IMR-90 (cell line): ENCODE data around the gene ENAM. TPM values are rescaled to one million over a fixed set of nuclear protein-coding genes. Genes with fewer than 3 reads are reported as not detected.
A peak's percentile ranks its signal among the peaks of the same experiment; 100 is the strongest.

Experiments
- ATAC-seq: fragments of 200-7000 bp; cut with Tn5 transposase; 2 replicates; pipeline ENCODE4 v1.9.1; 2020; ENCODE audit warnings: low read depth, mild to moderate bottlenecking, moderate library complexity
- BruUV-seq: library from RNA; stranded (reverse); fragments of 400-500 nt; replicated peaks from 2 replicates; lab custom pipeline; 2021; lab: Mats Ljungman, UMichigan
- CTCF ChIA-PET: fragments of 300-600 bp; formaldehyde crosslinking; extraction: SDS; loops from one replicate; lab custom pipeline; 2021; ENCODE audit warnings: antibody characterized with exemption; lab: Yijun Ruan, JAX
- POLR2A ChIA-PET: fragments of 300-600 bp; sonication (Branson Sonifier 250); formaldehyde crosslinking; loops from one replicate; lab custom pipeline; 2022; ENCODE audit warnings: antibody characterized with exemption; ENCODE audit not compliant: unreplicated experiment; lab: Charles Lee
- DNase-seq: peaks from one replicate; pipeline ENCODE4 v3.0.0; 2013
- H2AFZ ChIP-seq: replicated peaks from 2 replicates; pipeline ENCODE3; 2013; ENCODE audit warnings: low read length, mild to moderate bottlenecking; ENCODE audit not compliant: poor library complexity
- H2AK5ac ChIP-seq: 2 replicates; pipeline ENCODE4 v1.6.1; 2013; ENCODE audit warnings: low read depth, low read length, inconsistent platforms
- H2AK9ac ChIP-seq: replicated peaks from 2 replicates; pipeline ENCODE3; 2013; ENCODE audit warnings: mild to moderate bottlenecking, low read depth, low read length, moderate library complexity; ENCODE audit not compliant: poor library complexity
- H2BK120ac ChIP-seq: 2 replicates; pipeline ENCODE4 v1.6.1; 2013; ENCODE audit warnings: low read depth, low read length, inconsistent platforms
- H2BK15ac ChIP-seq: 3 replicates; pipeline ENCODE4 v1.6.1; 2013; ENCODE audit warnings: low read depth, low read length, inconsistent platforms
- H2BK20ac ChIP-seq: 2 replicates; pipeline ENCODE4 v1.6.1; 2013; ENCODE audit warnings: low read depth, mild to moderate bottlenecking, inconsistent platforms, low read length, moderate library complexity
- H2BK5ac ChIP-seq: 2 replicates; pipeline ENCODE4 v1.6.1; 2013; ENCODE audit warnings: mild to moderate bottlenecking, low read depth, low read length, inconsistent platforms; ENCODE audit not compliant: poor library complexity, severe bottlenecking
- H3K14ac ChIP-seq: replicated peaks from 2 replicates; pipeline ENCODE4 v1.6.1; 2013; ENCODE audit warnings: low read depth, low read length, inconsistent platforms
- H3K18ac ChIP-seq: 2 replicates; pipeline ENCODE4 v1.6.1; 2013; ENCODE audit warnings: low read depth, low read length, control low read depth
- H3K23ac ChIP-seq: 2 replicates; pipeline ENCODE4 v1.6.1; 2013; ENCODE audit warnings: low read depth, low read length, inconsistent platforms
- H3K27ac ChIP-seq: 2 replicates; pipeline ENCODE4 v1.5.1; 2013; ENCODE audit warnings: mild to moderate bottlenecking, control low read depth, low read length; ENCODE audit not compliant: insufficient read depth
- H3K27me3 ChIP-seq: 2 replicates; pipeline ENCODE4 v1.6.1; 2013; ENCODE audit warnings: low read length; ENCODE audit not compliant: control insufficient read depth, insufficient read depth
- H3K36me3 ChIP-seq: 2 replicates; pipeline ENCODE4 v1.6.1; 2013; ENCODE audit warnings: low read length, mixed read lengths; ENCODE audit not compliant: control insufficient read depth, insufficient read depth
- H3K4ac ChIP-seq: 2 replicates; pipeline ENCODE4 v1.6.1; 2013; ENCODE audit warnings: low read depth, low read length, inconsistent platforms
- H3K4me1 ChIP-seq: 2 replicates; pipeline ENCODE4 v1.6.1; 2013; ENCODE audit warnings: low read length, mixed read lengths; ENCODE audit not compliant: control insufficient read depth, insufficient read depth
- H3K4me2 ChIP-seq: 2 replicates; pipeline ENCODE4 v1.6.1; 2013; ENCODE audit warnings: low read depth, mild to moderate bottlenecking, control low read depth, low read length, moderate library complexity
- H3K4me3 ChIP-seq: 2 replicates; pipeline ENCODE4 v1.5.1; 2013; ENCODE audit warnings: low read depth, mild to moderate bottlenecking, control low read depth, low read length, moderate library complexity; ENCODE audit not compliant: insufficient read depth
- H3K56ac ChIP-seq: 2 replicates; pipeline ENCODE4 v1.6.1; 2013; ENCODE audit warnings: low read length, inconsistent platforms; ENCODE audit not compliant: insufficient read depth; ENCODE audit errors: extremely low read depth
- H3K79me1 ChIP-seq, 2 experiments: 2 replicates each; pipeline ENCODE4 v1.6.1; 2013; ENCODE audit warnings: low read length in 2 of 2, inconsistent platforms in 1 of 2, low read depth in 1 of 2
- H3K9ac ChIP-seq: 2 replicates; pipeline ENCODE4 v1.6.1; 2013; ENCODE audit warnings: low read depth, low read length, control low read depth
- H3K9me1 ChIP-seq: 2 replicates; pipeline ENCODE4 v1.6.1; 2013; ENCODE audit warnings: low read length, inconsistent platforms; ENCODE audit not compliant: insufficient read depth
- H3K9me3 ChIP-seq: 2 replicates; pipeline ENCODE4 v1.6.1; 2013; ENCODE audit warnings: low read length; ENCODE audit not compliant: control insufficient read depth, insufficient read depth
- H4K20me1 ChIP-seq: 2 replicates; pipeline ENCODE4 v1.6.1; 2013; ENCODE audit warnings: low read length, inconsistent platforms; ENCODE audit not compliant: insufficient read depth
- H4K5ac ChIP-seq: 2 replicates; pipeline ENCODE4 v1.6.1; 2013; ENCODE audit warnings: mild to moderate bottlenecking, low read depth, low read length, control low read depth
- H4K8ac ChIP-seq, 2 experiments: 2 replicates each; pipeline ENCODE4 v1.6.1; 2013; ENCODE audit warnings: low read depth in 2 of 2, low read length in 2 of 2, control low read depth in 1 of 2, inconsistent platforms in 1 of 2
- H4K91ac ChIP-seq: 2 replicates; pipeline ENCODE4 v1.6.1; 2013; ENCODE audit warnings: low read depth, low read length, inconsistent platforms; ENCODE audit not compliant: insufficient read depth
- BHLHE40 ChIP-seq: fragments of 150-350 bp; IDR thresholded peaks from 2 replicates; pipeline ENCODE4 v1.6.1; 2016; ENCODE audit warnings: mild to moderate bottlenecking, low read depth, low read length
- CEBPB ChIP-seq: IDR thresholded peaks from 2 replicates; pipeline ENCODE4 v1.6.1; 2012; ENCODE audit warnings: low read depth, low read length, improper control_type of control experiment
- CHD1 ChIP-seq: IDR thresholded peaks from 2 replicates; pipeline ENCODE4 v1.6.1; 2012; ENCODE audit warnings: low read depth, low read length, improper control_type of control experiment
- CTCF ChIP-seq: conservative IDR thresholded peaks from 2 replicates; pipeline ENCODE4 v1.5.1; 2012; ENCODE audit warnings: mild to moderate bottlenecking, low read depth, low read length, improper control_type of control experiment
- ELK1 ChIP-seq: fragments of 150-350 bp; IDR thresholded peaks from 2 replicates; pipeline ENCODE4 v1.6.1; 2016; ENCODE audit warnings: low read depth, mild to moderate bottlenecking, low read length, moderate library complexity, borderline replicate concordance
- MAFK ChIP-seq: IDR thresholded peaks from 2 replicates; pipeline ENCODE4 v1.6.1; 2012; ENCODE audit warnings: low read depth, low read length, improper control_type of control experiment
- MAZ ChIP-seq: IDR thresholded peaks from 2 replicates; pipeline ENCODE4 v1.6.1; 2012; ENCODE audit warnings: low read depth, mild to moderate bottlenecking, low read length, improper control_type of control experiment, moderate library complexity, borderline replicate concordance
- MXI1 ChIP-seq: IDR thresholded peaks from 2 replicates; pipeline ENCODE4 v1.6.1; 2012; ENCODE audit warnings: low read depth, mild to moderate bottlenecking, low read length, moderate library complexity, borderline replicate concordance
- POLR2A ChIP-seq: IDR thresholded peaks from 2 replicates; pipeline ENCODE4 v1.6.1; 2012; ENCODE audit warnings: mild to moderate bottlenecking, low read depth, low read length
- RAD21 ChIP-seq: IDR thresholded peaks from 2 replicates; pipeline ENCODE4 v1.6.1; 2012; ENCODE audit warnings: low read length, improper control_type of control experiment
- SMC3 ChIP-seq: fragments of 150-350 bp; IDR thresholded peaks from 2 replicates; pipeline ENCODE4 v1.6.1; 2016; ENCODE audit warnings: low read depth, mild to moderate bottlenecking, antibody characterized with exemption, low read length, moderate library complexity
- WGBS, 2 experiments: methylation state at CpG; one replicate each; pipeline versions ENCODE4 v1.1.5 to v1.1.7; 2013; ENCODE audit warnings: missing lambda C conversion rate in 2 of 2; ENCODE audit not compliant: insufficient read length in 1 of 2; ENCODE audit errors: extremely low coverage in 2 of 2; 5-methylcytosine and 5-hydroxymethylcytosine counted together
- dilution Hi-C: fragments of 300-500 bp; cut with HindIII; formaldehyde crosslinking; loops from one replicate; pipeline ENCODE4 v1.14.3; 2018; ENCODE audit warnings: low sequenced_read_pairs; ENCODE audit not compliant: unreplicated experiment
- in situ Hi-C: fragments of 300-500 bp; cut with MboI; formaldehyde crosslinking; loops from 3 replicates; pipeline ENCODE4 v1.14.3; 2019; ENCODE audit warnings: low sequenced_read_pairs, inconsistent platforms, mixed read lengths
- intact Hi-C: fragments of 100-400 bp; cut with micrococcal nuclease; formaldehyde crosslinking; loops from 2 replicates; pipeline ENCODE4 v1.10.0; 2022
- polyA plus RNA-seq, 3 experiments: library from polyadenylated mRNA; depleted of rRNA; stranded (reverse); fragments of >200 nt; gene quantifications; 2 replicates each; pipeline ENCODE4 v1.2.3, GENCODE V29; 2012; ENCODE audit warnings: low replicate concordance in 1 of 3
- total RNA-seq: library from RNA; depleted of rRNA; stranded (reverse); fragments of >200 nt; gene quantifications from 2 replicates; pipeline ENCODE4 v1.2.3, GENCODE V29; 2012
- TF ChIP-seq, protein P1 (sequence below): fragments of 150-350 bp; IDR thresholded peaks from 2 replicates; pipeline ENCODE4 v1.6.1; 2017; ENCODE audit warnings: mild to moderate bottlenecking, antibody characterized with exemption, low read length, low read depth

ENAM gene
- total and polyA plus RNA-seq, 2 of the 4 experiments (the other 2 are of a cell fraction) = under 0.01 to 0.10 TPM

DNA sequence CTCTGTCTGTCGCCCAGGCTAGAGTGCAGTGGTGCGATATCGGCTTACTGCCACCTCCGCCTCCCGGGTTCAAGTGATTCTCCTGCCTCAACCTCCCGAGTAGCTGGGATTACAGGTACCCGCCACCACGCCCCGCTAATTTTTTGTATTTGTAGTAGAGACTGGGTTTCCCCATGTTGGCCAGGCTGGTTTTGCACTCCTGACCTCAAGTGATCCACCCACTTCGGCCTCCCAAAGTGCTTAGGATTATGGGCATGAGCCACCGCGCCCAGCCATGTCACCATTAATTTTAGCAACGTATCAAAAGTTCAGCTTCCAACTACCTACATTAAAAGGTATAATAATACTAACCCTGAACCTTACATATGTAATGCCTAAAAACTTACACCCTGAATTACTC lies 58.8 kb downstream of the ENAM start:
- DNase-seq = no peak
- WGBS, 2 experiments = 61% methylated on average over 4 of the region's 13 CpGs; no CpG with 5 or more reads in 1 of the 2 experiments
- Histone ChIP-seq H2BK120ac (peak overlapping the region; percentile 13; the same call in 1 of the 2 replicates), H4K91ac (peak overlapping the region; percentile 76), H3K9me1 (no peaks in the 10 kb centered on the region), H4K20me1 (peaks cover 5% of the 10 kb centered on the region; the same call in 1 of the 2 replicates), H4K8ac (peak overlapping the region; percentile 57 to 93), H2BK5ac (peak overlapping the region; percentile 77), H2AK5ac (peak overlapping the region; percentile 56), H3K56ac (peak overlapping the region; percentile 91; the same call in 1 of the 2 replicates), H3K23ac (peak overlapping the region; percentile 42), H2AFZ (peak overlapping the region; percentile 99), H3K9ac (peak overlapping the region; percentile 83), H3K79me1 (peaks cover 15 to 22% of the 10 kb centered on the region in 2 experiments; a peak in 3 of 4 replicates), H4K5ac (peak overlapping the region; percentile 95), H2BK15ac (no peak overlapping the region), H3K18ac (peak overlapping the region; percentile 33), H3K4me3 (peak overlapping the region; percentile 74), H3K4me2 (peak overlapping the region; percentile 89), H3K27ac (peak overlapping the region; percentile 82), H3K36me3 (peaks cover 2% of the 10 kb centered on the region; the same call in 1 of the 2 replicates), H3K4ac (peak overlapping the region; percentile 66), H3K27me3 (no peaks in the 10 kb centered on the region), H3K14ac (peak overlapping the region; percentile 53), H2BK20ac (no peak overlapping the region), H3K4me1 (peaks cover 3% of the 10 kb centered on the region), H3K9me3 (no peaks in the 10 kb centered on the region), H2AK9ac (peak overlapping the region; percentile 94)
- ATAC-seq = no peak
- dilution Hi-C loops = no loop called here
- intact Hi-C loops = loop anchor here (5.0 kb wide), 2 partner anchors 215 to 320 kb away; partner anchors contain the start of gene MOB1B
- no peak for TF ChIP-seq BHLHE40
- no peak for TF ChIP-seq CEBPB
- TF ChIP-seq MAFK = no peak
- no peak for TF ChIP-seq SMC3
- TF ChIP-seq POLR2A = no peak
- no peak for TF ChIP-seq RAD21
- no peak for TF ChIP-seq MXI1
- TF ChIP-seq, protein P1, sequence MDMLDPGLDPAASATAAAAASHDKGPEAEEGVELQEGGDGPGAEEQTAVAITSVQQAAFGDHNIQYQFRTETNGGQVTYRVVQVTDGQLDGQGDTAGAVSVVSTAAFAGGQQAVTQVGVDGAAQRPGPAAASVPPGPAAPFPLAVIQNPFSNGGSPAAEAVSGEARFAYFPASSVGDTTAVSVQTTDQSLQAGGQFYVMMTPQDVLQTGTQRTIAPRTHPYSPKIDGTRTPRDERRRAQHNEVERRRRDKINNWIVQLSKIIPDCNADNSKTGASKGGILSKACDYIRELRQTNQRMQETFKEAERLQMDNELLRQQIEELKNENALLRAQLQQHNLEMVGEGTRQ = no peak
- no peak for TF ChIP-seq ELK1
- no peak for TF ChIP-seq CHD1
- TF ChIP-seq CTCF = no peak
- no peak for TF ChIP-seq MAZ
- no TSS peak for BruUV-seq
- in situ Hi-C loops = no loop called here
- ChIA-PET CTCF (interaction anchor here (0.5 to 1.1 kb wide), 3 partner anchors 9 to 31 kb away, joined by 3 to 7 read pairs (median 6); no protein-coding TSS in a partner anchor), POLR2A (interaction anchor here (0.5 kb wide), 1 partner anchor 9 kb away, joined by 4 read pairs; no protein-coding TSS in a partner anchor)
